Omental fat pad (tissue), 4 donors: ENCODE data around the gene STEEP1. TPM values are rescaled to one million over a fixed set of nuclear protein-coding genes. Genes with fewer than 3 reads are reported as not detected.
A peak's percentile ranks its signal among the peaks of the same experiment; 100 is the strongest.

ENCODE experiments used
- ATAC-seq: fragments of 150-250 bp; one replicate; pipeline ENCODE4 v1.9.1; 2016; ENCODE audit warnings: mild to moderate bottlenecking, moderate library complexity; ENCODE audit not compliant: low FRiP score
- DNase-seq: peaks from one replicate; pipeline ENCODE4 v3.0.0-alpha.2; 2019; ENCODE audit warnings: low spot score
- total RNA-seq, 4 donors: library from RNA; depleted of rRNA; stranded (reverse); fragments of >200 nt; gene quantifications; one replicate each; pipeline ENCODE4 v1.1.0, GENCODE V29; 2016
- TF ChIP-seq, protein P1 (sequence below), 3 donors: fragments of 450-650 bp; IDR thresholded peaks; one replicate each; pipeline ENCODE4 v1.5.1; 2016 to 2017; ENCODE audit warnings: antibody characterized with exemption in 3 of 3, mild to moderate bottlenecking in 3 of 3, moderate library complexity in 2 of 3

STEEP1 gene
- total RNA-seq, 4 donors from 2014 or later, result 24.0 to 32.0 (median 28.6) TPM

DNA sequence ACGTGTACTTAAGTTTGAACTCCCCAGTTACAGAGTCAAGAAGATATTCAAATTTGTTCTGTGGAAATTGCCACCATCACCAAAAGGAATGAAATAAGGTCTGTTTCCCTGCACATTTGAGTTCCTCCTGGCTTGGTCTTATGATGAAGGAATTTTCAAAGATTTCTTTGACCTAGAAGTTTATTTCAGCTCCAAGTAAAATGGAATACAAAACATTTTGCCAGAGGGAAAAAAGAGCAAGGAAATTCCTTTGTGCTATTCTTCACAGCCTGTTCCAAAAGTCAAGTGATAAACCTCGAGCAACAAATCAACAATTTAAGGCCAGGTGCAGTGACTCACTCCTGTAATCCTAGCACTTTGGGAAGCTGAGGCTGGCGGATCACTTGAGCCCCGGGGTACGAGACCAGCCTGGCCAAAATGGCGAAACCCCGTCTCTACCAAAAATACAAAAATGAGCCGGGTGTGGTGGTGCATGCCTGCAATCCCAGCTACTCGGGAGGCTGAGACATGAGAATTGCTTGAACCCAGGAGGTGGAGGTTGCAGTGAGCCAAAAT lies 37.6 kb upstream of the STEEP1 start:
- DNase-seq (no peak), ATAC-seq (no peak)
- TF ChIP-seq, protein P1, sequence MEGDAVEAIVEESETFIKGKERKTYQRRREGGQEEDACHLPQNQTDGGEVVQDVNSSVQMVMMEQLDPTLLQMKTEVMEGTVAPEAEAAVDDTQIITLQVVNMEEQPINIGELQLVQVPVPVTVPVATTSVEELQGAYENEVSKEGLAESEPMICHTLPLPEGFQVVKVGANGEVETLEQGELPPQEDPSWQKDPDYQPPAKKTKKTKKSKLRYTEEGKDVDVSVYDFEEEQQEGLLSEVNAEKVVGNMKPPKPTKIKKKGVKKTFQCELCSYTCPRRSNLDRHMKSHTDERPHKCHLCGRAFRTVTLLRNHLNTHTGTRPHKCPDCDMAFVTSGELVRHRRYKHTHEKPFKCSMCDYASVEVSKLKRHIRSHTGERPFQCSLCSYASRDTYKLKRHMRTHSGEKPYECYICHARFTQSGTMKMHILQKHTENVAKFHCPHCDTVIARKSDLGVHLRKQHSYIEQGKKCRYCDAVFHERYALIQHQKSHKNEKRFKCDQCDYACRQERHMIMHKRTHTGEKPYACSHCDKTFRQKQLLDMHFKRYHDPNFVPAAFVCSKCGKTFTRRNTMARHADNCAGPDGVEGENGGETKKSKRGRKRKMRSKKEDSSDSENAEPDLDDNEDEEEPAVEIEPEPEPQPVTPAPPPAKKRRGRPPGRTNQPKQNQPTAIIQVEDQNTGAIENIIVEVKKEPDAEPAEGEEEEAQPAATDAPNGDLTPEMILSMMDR (IDR thresholded peaks at IDR 0.05), result no peak

DNA sequence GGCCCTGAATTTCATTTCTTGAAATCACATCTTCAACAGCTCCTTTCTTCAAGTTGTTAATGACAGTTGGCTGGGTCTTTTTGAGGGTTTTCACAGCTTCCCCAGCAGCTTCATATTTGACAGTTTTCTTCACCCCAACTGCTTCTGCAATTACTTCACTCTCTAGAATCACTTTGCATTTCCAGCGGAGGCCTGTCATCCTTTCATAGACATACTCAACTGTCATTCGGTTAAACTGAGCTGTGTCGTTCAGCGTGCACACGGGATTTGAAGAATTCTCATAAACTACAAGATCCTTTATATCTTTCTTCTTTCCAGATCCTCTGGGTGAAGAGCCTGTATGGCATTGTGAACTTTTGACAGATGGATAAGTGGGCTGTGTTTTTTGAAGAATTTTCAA lies 24.6 kb upstream of the STEEP1 start:
- ATAC-seq, result no peak
- no peak for DNase-seq
- TF ChIP-seq, protein P1 (IDR thresholded peaks at IDR 0.05), result no peak

DNA sequence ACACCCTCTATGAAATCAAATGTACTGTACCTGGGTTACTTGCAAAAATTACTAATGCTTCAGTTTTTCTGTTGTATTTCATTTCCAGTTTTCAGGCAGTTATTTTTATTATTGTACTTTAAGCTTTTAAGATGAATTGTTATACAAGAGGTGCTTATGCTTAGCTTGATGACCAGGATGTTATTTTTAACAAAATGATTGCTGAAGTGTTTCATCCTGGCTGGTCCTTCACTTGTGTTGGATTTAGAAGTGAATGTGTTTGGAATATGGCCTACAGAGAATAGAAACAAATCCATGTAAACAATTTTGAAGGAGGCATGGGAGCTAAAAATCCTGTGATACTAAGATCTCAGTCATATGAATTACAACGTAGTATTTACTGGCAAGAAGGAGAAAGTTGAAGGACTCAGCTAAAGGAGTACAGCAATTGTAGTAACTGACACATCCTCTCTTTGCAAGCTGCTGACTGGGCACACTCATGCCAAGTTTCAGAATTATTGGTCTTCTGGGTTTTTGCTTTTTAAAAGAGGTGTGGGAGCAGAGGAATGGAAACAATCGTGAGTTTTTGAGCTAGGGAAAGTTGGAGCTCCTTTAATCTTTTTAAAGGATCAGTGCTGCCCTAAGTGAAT lies 18.3 kb upstream of the STEEP1 start:
- no peak for ATAC-seq
- TF ChIP-seq, protein P1 (IDR thresholded peaks at IDR 0.05), result no peak
- DNase-seq, result no peak

DNA sequence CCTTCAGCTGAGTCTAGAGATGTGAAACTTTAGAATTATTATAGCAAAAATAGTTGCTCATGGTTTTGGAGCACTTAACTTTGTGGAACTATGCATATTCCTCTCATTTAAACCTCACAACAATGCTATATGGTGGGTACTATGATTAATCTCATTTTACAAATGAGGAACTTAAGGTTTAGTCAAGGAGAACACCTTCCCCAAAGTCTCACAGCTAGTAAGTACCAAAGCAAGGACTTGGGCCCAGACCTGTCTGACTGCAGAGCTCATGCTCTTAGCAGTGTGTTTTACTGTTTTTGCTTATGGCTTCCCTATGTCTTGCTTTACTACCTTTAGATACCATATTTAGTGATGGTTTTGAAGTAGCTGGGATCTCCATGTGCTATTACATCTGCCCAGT lies 14.2 kb upstream of the STEEP1 start:
- ATAC-seq (no peak), DNase-seq (no peak)
- TF ChIP-seq, protein P1 (IDR thresholded peaks at IDR 0.05), result no peak

DNA sequence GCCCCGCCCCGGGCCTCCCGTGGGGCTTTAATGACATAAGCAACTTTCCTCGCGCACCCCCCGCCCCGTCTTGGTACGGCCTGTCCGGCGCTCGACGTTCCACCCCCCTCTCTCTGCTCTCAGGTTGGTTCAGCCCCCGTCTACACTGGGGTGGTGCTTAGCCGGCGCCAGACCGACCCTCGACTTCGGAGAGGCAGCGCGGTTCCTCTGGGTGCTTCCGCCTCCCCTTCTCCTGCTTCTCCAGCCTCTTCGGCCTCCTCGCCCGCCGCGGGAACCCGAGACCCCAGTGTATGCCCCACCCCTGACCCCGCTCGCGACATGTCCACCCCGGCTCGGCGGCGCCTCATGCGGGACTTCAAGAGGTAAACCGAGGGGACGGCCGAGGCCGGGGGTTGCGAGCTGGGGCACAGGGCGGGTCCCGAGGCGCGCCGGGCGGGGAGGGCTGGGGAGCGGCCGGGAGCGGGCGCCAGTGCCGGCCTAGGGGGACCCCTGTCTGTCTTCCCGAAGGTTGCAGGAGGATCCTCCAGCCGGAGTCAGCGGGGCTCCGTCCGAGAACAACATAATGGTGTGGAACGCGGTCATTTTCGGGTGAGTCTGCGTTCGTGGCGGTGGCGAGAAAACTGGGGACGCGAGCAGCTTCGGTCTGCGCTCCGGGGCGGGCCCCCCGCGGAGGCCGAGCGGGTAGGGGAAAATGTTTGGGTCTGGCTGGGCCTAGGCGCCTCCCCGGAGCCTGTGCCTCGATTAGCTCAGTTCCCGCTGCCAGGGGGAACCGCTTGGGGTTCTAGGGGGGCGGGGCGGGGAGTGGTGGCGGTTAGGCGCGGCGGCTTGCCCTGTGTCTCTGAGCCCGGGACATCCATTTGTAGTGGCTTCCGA lies 9.4 kb upstream of the STEEP1 start, which contains the start of gene UBE2A:
TSS of gene UBE2A (plus strand) at position 170 of the 873 bp plus-strand sequence. CDS start at position 319, 149 bp downstream.
- DNase-seq (peak; percentile 60), ATAC-seq (peak; percentile 98)
- TF ChIP-seq, protein P1 (IDR thresholded peaks at IDR 0.05), result no peak

DNA sequence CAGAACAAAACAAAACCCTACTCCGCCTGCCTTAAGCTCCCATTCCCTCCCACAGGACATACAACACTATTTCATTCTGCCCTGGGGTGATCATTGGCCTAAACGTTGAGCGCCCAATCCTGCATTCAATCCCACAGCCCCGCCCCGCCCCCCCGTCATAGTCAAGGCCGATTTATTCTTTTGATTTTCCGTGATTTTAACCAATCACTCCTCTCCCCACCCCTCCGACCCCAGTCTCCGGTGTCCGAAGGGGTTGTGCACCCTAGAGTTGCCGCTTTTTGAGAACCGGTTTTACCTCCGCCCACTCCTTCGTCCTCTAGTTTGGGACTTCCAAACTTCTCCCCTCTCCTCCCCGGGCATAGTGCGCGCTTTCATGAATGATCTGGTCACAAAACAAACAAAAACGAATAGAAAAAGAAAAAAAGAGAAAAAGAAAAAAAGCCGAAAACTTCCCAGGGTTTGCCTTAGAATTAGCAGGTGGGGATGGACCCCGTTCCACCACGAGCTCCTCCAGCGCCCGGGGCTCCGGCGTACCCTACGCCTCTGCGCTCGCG lies 8.7 kb upstream of the STEEP1 start:
- TF ChIP-seq, protein P1 (IDR thresholded peaks at IDR 0.05), result no peak
- ATAC-seq (peak; percentile 30), DNase-seq (no peak)
